A549 (cell line): Measurements from ENCODE around the gene TMCO4. TPM values are rescaled to one million over a fixed set of nuclear protein-coding genes. Genes with fewer than 3 reads are reported as not detected.

Experiments used
- ATAC-seq, 2 experiments: fragments of 200-7000 bp in 1 of 2; fragments of >200 bp in 1 of 2; cut with Nextera tagmentation in 1 of 2; cut with Tn5 transposase in 1 of 2; 3 replicates each; pipeline versions ENCODE4 v1.8.0 to v1.9.1; 2018 to 2020; ENCODE audit warnings: mild to moderate bottlenecking in 1 of 2, moderate library complexity in 1 of 2
- CTCF ChIA-PET: fragments of 300-600 bp; sonication (Branson Sonifier 250); formaldehyde crosslinking; extraction: SDS; loops from one replicate; lab custom pipeline; 2021; ENCODE audit warnings: antibody characterized with exemption, inconsistent platforms; lab: Yijun Ruan, JAX
- POLR2A ChIA-PET: fragments of 350-600 bp; formaldehyde crosslinking; extraction: SDS; loops from one replicate; lab custom pipeline; 2021; ENCODE audit warnings: antibody characterized with exemption, inconsistent platforms; lab: Yijun Ruan, JAX
- DNase-seq, 2 experiments: peaks; one replicate each; pipeline versions ENCODE4 v3.0.0 to v3.0.0-alpha.2; 2011 to 2016; ENCODE audit warnings: low read depth in 1 of 2, low spot score in 1 of 2
- FAIRE-seq: peaks from 2 replicates; lab custom pipeline; 2011; peaks lifted over from hg19 to GRCh38; lab: Jason Lieb, UNC
- H3K27ac ChIP-seq, 2 experiments: fragments of >200 bp; sonication (Bioruptor Twin); formaldehyde crosslinking; 3 replicates each; pipeline ENCODE4 v1.5.1; 2016 to 2017
- H3K4me1 ChIP-seq: fragments of >200 bp; sonication (Bioruptor Twin); formaldehyde crosslinking; 3 replicates; pipeline ENCODE4 v1.6.1; 2016
- H3K4me2 ChIP-seq: fragments of >200 bp; sonication (Bioruptor Twin); formaldehyde crosslinking; 3 replicates; pipeline ENCODE4 v1.6.1; 2016
- H3K4me3 ChIP-seq: fragments of >200 bp; sonication (Bioruptor Twin); formaldehyde crosslinking; 3 replicates; pipeline ENCODE4 v1.5.1; 2016
- H3K9me3 ChIP-seq: fragments of >200 bp; sonication (Bioruptor Twin); formaldehyde crosslinking; 3 replicates; pipeline ENCODE4 v1.6.1; 2016
- BHLHE40 ChIP-seq: IDR thresholded peaks from 2 replicates; pipeline ENCODE4 v1.6.1; 2012; ENCODE audit warnings: low read depth, low read length, inconsistent platforms
- CBX2 ChIP-seq: fragments of 200-600 bp; sonication (generic); IDR thresholded peaks from 2 replicates; pipeline ENCODE4 v1.6.1; 2016; ENCODE audit warnings: low read depth, mild to moderate bottlenecking, borderline replicate concordance
- CBX8 ChIP-seq: fragments of 200-600 bp; sonication (generic); IDR thresholded peaks from 2 replicates; pipeline ENCODE4 v1.6.1; 2016
- EHF ChIP-seq: fragments of 250-450 bp; sonication (Bioruptor Pico); IDR thresholded peaks from 2 replicates; pipeline ENCODE4 v1.5.0; 2020; ENCODE audit warnings: mild to moderate bottlenecking
- FOSB ChIP-seq: fragments of 250-450 bp; sonication (Bioruptor Pico); IDR thresholded peaks from 2 replicates; pipeline ENCODE4 v1.5.0; 2020; ENCODE audit warnings: mild to moderate bottlenecking, moderate library complexity
- FOXS1 ChIP-seq: fragments of 250-450 bp; sonication (Bioruptor Pico); IDR thresholded peaks from 2 replicates; pipeline ENCODE4 v1.5.0; 2020; ENCODE audit warnings: mild to moderate bottlenecking, moderate library complexity
- HEYL ChIP-seq: fragments of 250-450 bp; sonication (Bioruptor Pico); IDR thresholded peaks from 2 replicates; pipeline ENCODE4 v1.8.0; 2021; ENCODE audit warnings: mild to moderate bottlenecking, moderate library complexity
- HOXA7 ChIP-seq: fragments of 250-450 bp; sonication (Bioruptor Pico); IDR thresholded peaks from 2 replicates; pipeline ENCODE4 v1.5.0; 2020; ENCODE audit warnings: mild to moderate bottlenecking, moderate library complexity
- HOXB13 ChIP-seq: fragments of 250-450 bp; sonication (Bioruptor Pico); IDR thresholded peaks from 2 replicates; pipeline ENCODE4 v1.5.0; 2020; ENCODE audit warnings: low read depth, mild to moderate bottlenecking, moderate library complexity
- JUN ChIP-seq, 2 experiments: fragments of >200 bp; sonication (Bioruptor Twin); formaldehyde crosslinking; IDR thresholded peaks; 2 replicates in 1 of 2; 3 replicates in 1 of 2; pipeline ENCODE4 v1.6.1; 2016 to 2017
- KDM1A ChIP-seq: fragments of 200-600 bp; sonication (generic); IDR thresholded peaks from 2 replicates; pipeline ENCODE4 v1.6.1; 2016; ENCODE audit warnings: low read depth, mild to moderate bottlenecking
- NPAS2 ChIP-seq: fragments of 250-450 bp; sonication (Bioruptor Pico); IDR thresholded peaks from 2 replicates; pipeline ENCODE4 v1.8.0; 2022; ENCODE audit warnings: mild to moderate bottlenecking, moderate library complexity, borderline replicate concordance
- PHF8 ChIP-seq: fragments of 200-600 bp; sonication (generic); IDR thresholded peaks from 2 replicates; pipeline ENCODE4 v1.6.1; 2016; ENCODE audit warnings: low read depth, mild to moderate bottlenecking, antibody characterized with exemption, moderate library complexity, borderline replicate concordance
- POLR2A ChIP-seq: IDR thresholded peaks from 2 replicates; pipeline ENCODE4 v1.6.1; 2012; ENCODE audit warnings: mild to moderate bottlenecking, low read length
- POLR2AphosphoS2 ChIP-seq: conservative IDR thresholded peaks from 2 replicates; pipeline ENCODE4 v1.6.1; 2012; ENCODE audit warnings: low read length, improper control_type of control experiment, inconsistent platforms
- RAD21 ChIP-seq, 2 experiments: fragments of >200 bp in 1 of 2; sonication (Bioruptor Twin) in 1 of 2; formaldehyde crosslinking in 1 of 2; IDR thresholded peaks in 1 of 2; conservative IDR thresholded peaks in 1 of 2; 2 replicates in 1 of 2; 3 replicates in 1 of 2; pipeline ENCODE4 v1.6.1; 2012 to 2018; ENCODE audit warnings: inconsistent platforms in 1 of 2
- RCOR1 ChIP-seq: fragments of 150-350 bp; IDR thresholded peaks from 2 replicates; pipeline ENCODE4 v1.6.1; 2014; ENCODE audit warnings: antibody characterized with exemption, low read length, low read depth
- RFX5 ChIP-seq: fragments of 450-650 bp; IDR thresholded peaks from 2 replicates; pipeline ENCODE4 v1.7.1; 2014; ENCODE audit warnings: antibody characterized with exemption, mild to moderate bottlenecking, moderate library complexity
- SMC3 ChIP-seq: fragments of >200 bp; sonication (Bioruptor Twin); formaldehyde crosslinking; IDR thresholded peaks from 3 replicates; pipeline ENCODE4 v1.6.1; 2018; ENCODE audit warnings: inconsistent platforms
- SREBF2 ChIP-seq: fragments of 450-650 bp; IDR thresholded peaks from 2 replicates; pipeline ENCODE4 v1.6.1; 2014; ENCODE audit warnings: mild to moderate bottlenecking, moderate library complexity
- TP53 ChIP-seq: fragments of 250-450 bp; sonication (Bioruptor Pico); IDR thresholded peaks from 2 replicates; pipeline ENCODE4 v1.5.0; 2021; ENCODE audit warnings: mild to moderate bottlenecking, moderate library complexity
- ZSCAN20 ChIP-seq: fragments of 250-450 bp; sonication (Bioruptor Pico); IDR thresholded peaks from 2 replicates; pipeline ENCODE4 v1.8.0; 2022; ENCODE audit warnings: mild to moderate bottlenecking, moderate library complexity
- WGBS: methylation state at CpG from one replicate; pipeline ENCODE4 v1.1.6; 2017; ENCODE audit errors: missing lambda C conversion rate; 5-methylcytosine and 5-hydroxymethylcytosine counted together
- polyA plus RNA-seq, 4 experiments: library from polyadenylated mRNA; depleted of rRNA in 3 of 4; stranded (reverse); fragments of >200 nt; fragmentation: RNase III in 1 of 4; extraction: RNeasy Plus Mini Kit Qiagen cat#74134 plus additional on column Dnase treatment in 1 of 4; gene quantifications; 2 replicates in 3 of 4; 3 replicates in 1 of 4; pipeline ENCODE4 v1.2.3, GENCODE V29; 2011 to 2017
- TF ChIP-seq, protein P1 (sequence below): fragments of 450-650 bp; IDR thresholded peaks from 2 replicates; pipeline ENCODE4 v1.6.1; 2014; ENCODE audit warnings: antibody characterized with exemption
- TF ChIP-seq, protein P2 (sequence below): IDR thresholded peaks from 2 replicates; pipeline ENCODE4 v1.6.1; 2012; ENCODE audit warnings: low read depth, borderline replicate concordance
- TF ChIP-seq, protein P3 (sequence below): IDR thresholded peaks from 2 replicates; pipeline ENCODE4 v1.6.1; 2012
- TF ChIP-seq, protein P4 (sequence below): fragments of 250-450 bp; sonication (Bioruptor Pico); IDR thresholded peaks from 2 replicates; pipeline ENCODE4 v1.5.0; 2021; ENCODE audit warnings: mild to moderate bottlenecking, moderate library complexity, borderline replicate concordance

The TMCO4 gene
- polyA plus RNA-seq, 2 of the 4 experiments (the other 2 are of a cell fraction): 4.0 to 4.6 TPM

DNA sequence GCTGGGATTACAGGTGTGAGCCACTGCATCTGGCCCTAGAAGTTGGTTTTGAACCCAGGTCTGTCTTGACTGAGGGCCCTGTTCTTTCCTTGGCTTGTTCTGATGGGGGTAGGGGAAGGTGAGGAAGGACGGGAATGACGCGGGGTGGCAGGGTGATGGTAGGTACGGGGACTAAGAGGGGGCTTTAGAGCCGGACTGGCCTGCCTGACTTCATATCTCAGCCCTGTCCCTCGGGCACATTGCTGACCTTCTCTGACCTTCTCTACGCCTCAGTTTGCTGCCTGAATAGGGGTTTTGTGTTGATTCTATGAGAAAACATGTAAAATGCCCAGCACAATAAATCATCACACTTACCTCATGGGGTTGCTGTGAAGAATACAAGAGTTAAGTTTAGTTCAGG, 8.6 kb upstream of the TMCO4 start:
- Histone ChIP-seq H3K4me1 (no peaks in the 10 kb centered on the region), H3K4me3 (no peak overlapping the region), H3K9me3 (no peaks in the 10 kb centered on the region), H3K27ac (no peak overlapping the region), H3K4me2 (no peak overlapping the region)
- CTCF ChIA-PET: no interaction called here
- WGBS: 76% methylated on average over 7 of the region's 7 CpGs
- TF ChIP-seq BHLHE40 (no peak), JUN (IDR thresholded peaks at IDR 0.05) (no peak), POLR2A (no peak)
- TF ChIP-seq, protein P1, sequence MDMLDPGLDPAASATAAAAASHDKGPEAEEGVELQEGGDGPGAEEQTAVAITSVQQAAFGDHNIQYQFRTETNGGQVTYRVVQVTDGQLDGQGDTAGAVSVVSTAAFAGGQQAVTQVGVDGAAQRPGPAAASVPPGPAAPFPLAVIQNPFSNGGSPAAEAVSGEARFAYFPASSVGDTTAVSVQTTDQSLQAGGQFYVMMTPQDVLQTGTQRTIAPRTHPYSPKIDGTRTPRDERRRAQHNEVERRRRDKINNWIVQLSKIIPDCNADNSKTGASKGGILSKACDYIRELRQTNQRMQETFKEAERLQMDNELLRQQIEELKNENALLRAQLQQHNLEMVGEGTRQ: no peak
- no peak for FAIRE-seq
- ATAC-seq: no peak
- no peak for DNase-seq
- POLR2A ChIA-PET: no interaction called here

DNA sequence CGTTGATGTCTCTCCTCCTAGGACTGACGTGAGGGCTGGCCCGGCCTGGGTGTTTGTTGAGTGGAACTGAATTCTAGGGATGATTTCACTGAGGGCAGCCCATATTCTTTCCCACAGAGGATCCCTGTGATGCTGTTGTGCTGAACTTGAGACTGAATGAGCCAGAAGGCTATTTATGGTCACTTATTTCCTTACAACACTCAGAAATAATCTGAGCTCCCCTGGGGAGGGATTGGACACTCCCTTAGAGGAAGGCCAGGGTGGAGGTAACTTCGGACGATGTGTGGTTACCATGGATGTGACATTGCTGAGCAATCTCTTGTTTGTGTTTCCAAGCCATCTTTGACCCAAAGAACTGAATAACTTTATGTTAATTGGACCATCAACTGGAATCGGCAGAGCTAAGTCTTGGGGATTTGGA, 5.1 kb upstream of the TMCO4 start:
- ATAC-seq: no peak
- DNase-seq: peak in 1 of 2 experiments; percentile 9
- ChIA-PET CTCF (interaction anchor here (1.2 kb wide), 1 partner anchor 89 kb away, joined by 3 read pairs; no protein-coding TSS in a partner anchor), POLR2A (no interaction called here)
- TF ChIP-seq CBX8 (no peak), ZSCAN20 (CRISPR knock-in tag) (no peak), TP53 (no peak), RAD21 (conservative IDR thresholded peaks at IDR 0.05 in 1 of 2, IDR thresholded peaks at IDR 0.05 in 1 of 2) (no peak), HEYL (no peak), RFX5 (no peak), HOXB13 (CRISPR knock-in tag) (no peak)
- no peak overlapping the region for H3K4me2 ChIP-seq
- no peak overlapping the region for H3K4me3 ChIP-seq
- H3K9me3 ChIP-seq: no peaks in the 10 kb centered on the region
- 63% methylated on average over 6 of the region's 6 CpGs for WGBS
- FAIRE-seq: no peak
- H3K27ac ChIP-seq: no peak overlapping the region
- peaks cover 6% of the 10 kb centered on the region; the same call in 1 of the 3 replicates for H3K4me1 ChIP-seq

DNA sequence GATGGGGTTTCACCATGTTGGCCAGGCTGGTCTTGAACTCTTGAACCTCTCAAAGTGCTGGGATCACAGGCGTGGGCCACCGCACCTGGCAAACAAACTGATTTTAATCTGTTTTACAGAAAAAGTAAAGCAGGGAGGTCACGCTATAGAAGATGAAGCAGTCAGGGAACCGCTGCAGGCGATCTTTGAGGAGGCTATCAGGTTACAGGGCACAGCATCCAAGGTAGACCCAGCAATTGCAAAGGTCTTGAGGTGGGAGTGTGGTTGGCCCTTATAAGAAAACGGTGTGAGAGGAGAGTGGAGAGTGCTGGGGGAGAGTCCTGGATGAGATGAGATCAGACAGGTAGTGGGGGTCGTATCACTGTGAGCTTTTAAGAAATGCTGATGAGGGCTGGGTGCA, 2.6 kb upstream of the TMCO4 start:
- WGBS: 76% methylated on average over 7 of the region's 7 CpGs
- H3K27ac ChIP-seq: no peak overlapping the region
- DNase-seq (no peak), ATAC-seq (no peak), FAIRE-seq (no peak)
- H3K4me2 ChIP-seq: no peak overlapping the region
- no peak for TF ChIP-seq CBX8
- no peak for TF ChIP-seq BHLHE40
- TF ChIP-seq, protein P2, sequence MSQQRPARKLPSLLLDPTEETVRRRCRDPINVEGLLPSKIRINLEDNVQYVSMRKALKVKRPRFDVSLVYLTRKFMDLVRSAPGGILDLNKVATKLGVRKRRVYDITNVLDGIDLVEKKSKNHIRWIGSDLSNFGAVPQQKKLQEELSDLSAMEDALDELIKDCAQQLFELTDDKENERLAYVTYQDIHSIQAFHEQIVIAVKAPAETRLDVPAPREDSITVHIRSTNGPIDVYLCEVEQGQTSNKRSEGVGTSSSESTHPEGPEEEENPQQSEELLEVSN: no peak
- no peak for TF ChIP-seq NPAS2 (CRISPR knock-in tag)
- TF ChIP-seq RAD21 (conservative IDR thresholded peaks at IDR 0.05 in 1 of 2, IDR thresholded peaks at IDR 0.05 in 1 of 2): no peak
- TF ChIP-seq JUN (IDR thresholded peaks at IDR 0.05): no peak
- no peak for TF ChIP-seq SMC3
- TF ChIP-seq, protein P3, sequence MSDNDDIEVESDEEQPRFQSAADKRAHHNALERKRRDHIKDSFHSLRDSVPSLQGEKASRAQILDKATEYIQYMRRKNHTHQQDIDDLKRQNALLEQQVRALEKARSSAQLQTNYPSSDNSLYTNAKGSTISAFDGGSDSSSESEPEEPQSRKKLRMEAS: no peak
- TF ChIP-seq HOXA7 (CRISPR knock-in tag): no peak
- no peak for TF ChIP-seq FOSB (CRISPR knock-in tag)
- POLR2A ChIA-PET: no interaction called here
- H3K9me3 ChIP-seq: no peaks in the 10 kb centered on the region
- CTCF ChIA-PET: no interaction called here
- peaks cover 13% of the 10 kb centered on the region; the same call in 1 of the 3 replicates for H3K4me1 ChIP-seq
- no peak overlapping the region for H3K4me3 ChIP-seq

DNA sequence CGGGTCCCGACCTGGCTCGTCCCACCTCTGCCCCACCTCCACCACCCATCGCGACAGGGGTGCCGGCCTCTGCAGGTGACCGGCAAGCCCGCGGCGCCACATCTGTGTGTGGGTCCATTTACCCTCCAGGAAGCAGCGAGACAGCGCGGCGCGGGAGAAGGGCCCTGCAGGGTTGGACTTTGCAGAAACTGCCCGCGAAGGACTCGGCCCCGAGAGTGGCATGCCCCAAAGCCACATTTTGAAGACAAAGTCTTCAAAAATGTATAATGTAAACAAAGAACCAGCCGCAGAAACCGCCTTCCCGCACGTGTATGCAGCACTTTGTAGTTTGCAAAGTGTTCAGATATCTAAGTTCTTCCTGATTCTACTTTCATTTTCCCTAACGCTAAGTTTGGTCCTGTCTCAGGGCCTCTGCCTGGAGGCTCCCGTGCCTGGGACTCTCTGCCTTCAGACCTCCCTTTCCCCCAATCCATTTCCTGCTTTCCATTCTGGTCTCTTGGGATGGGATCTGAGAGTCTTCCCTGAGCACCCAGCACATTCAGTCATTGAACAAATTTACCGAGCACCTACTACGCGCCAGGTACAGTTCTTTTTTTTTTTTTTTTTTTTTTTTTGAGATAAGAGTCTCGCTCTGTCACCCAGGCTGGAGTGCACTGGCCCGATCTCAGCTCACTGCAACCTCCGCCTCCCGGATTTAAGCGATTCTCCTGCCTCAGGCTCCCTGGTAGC, 524 bp upstream of the TMCO4 start:
- FAIRE-seq (no peak), DNase-seq (peak; percentile 32 to 35), ATAC-seq (peak; percentile 75)
- Histone ChIP-seq H3K9me3 (no peaks in the 10 kb centered on the region), H3K4me2 (peak overlapping the region; percentile 72), H3K27ac (peak overlapping the region; percentile 88 to 99), H3K4me1 (peaks cover 13% of the 10 kb centered on the region; the same call in 1 of the 3 replicates), H3K4me3 (peak overlapping the region; percentile 65)
- ChIA-PET CTCF (no interaction called here), POLR2A (no interaction called here)
- WGBS: 25% methylated on average over 19 of the region's 33 CpGs
- TF ChIP-seq KDM1A (no peak), POLR2AphosphoS2 (no peak), RAD21 (conservative IDR thresholded peaks at IDR 0.05 in 1 of 2, IDR thresholded peaks at IDR 0.05 in 1 of 2) (no peak), TP53 (no peak), SREBF2 (no peak), EHF (CRISPR knock-in tag) (no peak), JUN (IDR thresholded peaks at IDR 0.05) (peak in 1 of 2 experiments; percentile 20; a peak in 1 of 5 replicates), PHF8 (no peak; the same call in 1 of the 2 replicates), FOXS1 (no peak), HEYL (no peak), NPAS2 (CRISPR knock-in tag) (no peak), CBX2 (no peak), RCOR1 (no peak)
- TF ChIP-seq, protein P3: peak; percentile 46; the same call in 1 of the 2 replicates
- TF ChIP-seq, protein P4, sequence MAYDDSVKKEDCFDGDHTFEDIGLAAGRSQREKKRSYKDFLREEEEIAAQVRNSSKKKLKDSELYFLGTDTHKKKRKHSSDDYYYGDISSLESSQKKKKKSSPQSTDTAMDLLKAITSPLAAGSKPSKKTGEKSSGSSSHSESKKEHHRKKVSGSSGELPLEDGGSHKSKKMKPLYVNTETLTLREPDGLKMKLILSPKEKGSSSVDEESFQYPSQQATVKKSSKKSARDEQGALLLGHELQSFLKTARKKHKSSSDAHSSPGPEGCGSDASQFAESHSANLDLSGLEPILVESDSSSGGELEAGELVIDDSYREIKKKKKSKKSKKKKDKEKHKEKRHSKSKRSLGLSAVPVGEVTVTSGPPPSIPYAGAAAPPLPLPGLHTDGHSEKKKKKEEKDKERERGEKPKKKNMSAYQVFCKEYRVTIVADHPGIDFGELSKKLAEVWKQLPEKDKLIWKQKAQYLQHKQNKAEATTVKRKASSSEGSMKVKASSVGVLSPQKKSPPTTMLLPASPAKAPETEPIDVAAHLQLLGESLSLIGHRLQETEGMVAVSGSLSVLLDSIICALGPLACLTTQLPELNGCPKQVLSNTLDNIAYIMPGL: no peak
